T-cell (primary cell): ENCODE results near the gene KDM1B. TPM values are rescaled to one million over a fixed set of nuclear protein-coding genes. Genes with fewer than 3 reads are reported as not detected.

Source experiments
- ATAC-seq, 4 experiments: fragments of 200-7000 bp in 3 of 4; fragments of 150-1000 bp in 1 of 4; cut with Tn5 transposase; replicated peaks in 1 of 4; 1 replicate in 3 of 4; 2 replicates in 1 of 4; pipeline ENCODE4 v1.10.0; 2021; ENCODE audit warnings: moderate library complexity in 3 of 4, mild to moderate bottlenecking in 2 of 4, moderate number of reproducible peaks in 1 of 4
- CTCF ChIA-PET, 2 donors: fragments of 300-600 bp; sonication (Branson Sonifier 250); formaldehyde crosslinking; loops; one replicate each; lab custom pipeline; 2022; ENCODE audit warnings: antibody characterized with exemption in 2 of 2; lab: Charles Lee
- POLR2A ChIA-PET, 2 donors: fragments of 300-600 bp; sonication (Branson Sonifier 250); formaldehyde crosslinking; loops; one replicate each; lab custom pipeline; 2022; ENCODE audit warnings: antibody characterized with exemption in 2 of 2; lab: Charles Lee
- DNase-seq, 35 experiments: peaks; one replicate each; pipeline versions ENCODE4 v3.0.0 to v3.0.0-alpha.2; 2013 to 2023
- H3K27ac ChIP-seq: one replicate; pipeline ENCODE4 v1.5.1; 2013; ENCODE audit warnings: low read length
- H3K27me3 ChIP-seq, 2 experiments: replicated peaks in 1 of 2; 1 replicate in 1 of 2; 2 replicates in 1 of 2; pipeline versions ENCODE4 v1.6.1 to v1.7.0; 2013; ENCODE audit warnings: low read length in 1 of 2, mixed read lengths in 1 of 2; ENCODE audit not compliant: control insufficient read depth in 2 of 2, insufficient read depth in 2 of 2; ENCODE audit errors: extremely low read depth in 1 of 2
- H3K36me3 ChIP-seq, 2 donors: 1 replicate in 1 of 2; 2 replicates in 1 of 2; pipeline versions ENCODE4 v1.6.1 to v1.7.0; 2013; ENCODE audit warnings: low read length in 1 of 2; ENCODE audit not compliant: control insufficient read depth in 2 of 2, insufficient read depth in 1 of 2; ENCODE audit errors: extremely low read depth in 1 of 2
- H3K4me1 ChIP-seq, 2 experiments: 1 replicate in 1 of 2; 2 replicates in 1 of 2; pipeline versions ENCODE4 v1.6.1 to v1.7.0; 2013; ENCODE audit warnings: low read length in 2 of 2, mixed read lengths in 1 of 2; ENCODE audit not compliant: insufficient read depth in 2 of 2, control insufficient read depth in 1 of 2; ENCODE audit errors: extremely low read depth in 1 of 2
- H3K4me3 ChIP-seq, 2 donors: 1 replicate in 1 of 2; 2 replicates in 1 of 2; pipeline versions ENCODE4 v1.5.1 to v1.7.0; 2013; ENCODE audit warnings: mild to moderate bottlenecking in 2 of 2, low read length in 1 of 2, moderate library complexity in 1 of 2; ENCODE audit not compliant: control insufficient read depth in 1 of 2; ENCODE audit errors: extremely low read depth in 1 of 2
- H3K9me3 ChIP-seq: 2 replicates; pipeline ENCODE4 v1.7.0; 2013
- H3K27ac Mint-ChIP-seq, 2 donors: one replicate each; pipeline ENCODE4 v1.8.0; 2020 to 2021; ENCODE audit warnings: mild to moderate bottlenecking in 2 of 2, mixed read lengths in 2 of 2
- H3K27me3 Mint-ChIP-seq, 2 donors: one replicate each; pipeline ENCODE4 v1.8.0; 2021 to 2022; ENCODE audit warnings: mixed read lengths in 2 of 2
- H3K36me3 Mint-ChIP-seq: one replicate; pipeline ENCODE4 v1.8.0; 2021; ENCODE audit warnings: mixed read lengths
- H3K4me1 Mint-ChIP-seq, 3 donors: one replicate each; pipeline ENCODE4 v1.8.0; 2020 to 2022; ENCODE audit warnings: mixed read lengths in 3 of 3, mild to moderate bottlenecking in 1 of 3
- H3K4me3 Mint-ChIP-seq, 3 donors: one replicate each; pipeline ENCODE4 v1.8.0; 2020 to 2022; ENCODE audit warnings: mild to moderate bottlenecking in 3 of 3, mixed read lengths in 3 of 3, moderate library complexity in 3 of 3
- H3K9me3 Mint-ChIP-seq, 3 donors: one replicate each; pipeline ENCODE4 v1.8.0; 2020 to 2022; ENCODE audit warnings: mixed read lengths in 3 of 3
- WGBS: methylation state at CpG from one replicate; pipeline ENCODE4 v1.1.5; 2013; ENCODE audit warnings: missing lambda C conversion rate; ENCODE audit not compliant: insufficient coverage; 5-methylcytosine and 5-hydroxymethylcytosine counted together
- total RNA-seq, 35 experiments: library from RNA in 6 of 35; stranded (reverse) in 6 of 35; fragments of 120-200 nt in 1 of 35; gene quantifications; one replicate each; pipeline versions ENCODE4 v1.2.1 to v1.2.4 and lab custom pipeline; 2013 to 2026

KDM1B gene
- total RNA-seq, 5 donors from 2014 or later (not counting 1 experiment from before 2014, with no cell fraction given), result 9.0 to 10.7 (median 10.4) TPM

- Mint-ChIP-seq H3K4me1 (peaks cover 5 to 11% (median 9%) of the 10 kb centered on the region in 3 donors), H3K27me3 (no peaks in the 10 kb centered on the region), H3K36me3 (peaks cover 48% of the 10 kb centered on the region), H3K9me3 (no peaks in the 10 kb centered on the region), H3K27ac (no peak overlapping the region), H3K4me3 (no peak overlapping the region)
- CTCF ChIA-PET, result no interaction called here
- no peak for DNase-seq
- no peak for ATAC-seq
- POLR2A ChIA-PET, result no interaction called here
- no peaks in the 10 kb centered on the region for H3K4me1 ChIP-seq
- H3K4me3 ChIP-seq, result no peak overlapping the region
- H3K9me3 ChIP-seq, result no peaks in the 10 kb centered on the region
- H3K36me3 ChIP-seq, result peaks cover 23 to 40% of the 10 kb centered on the region in 2 donors
- WGBS, result 98% methylated on average over 7 of the region's 10 CpGs
- no peak overlapping the region for H3K27ac ChIP-seq
- H3K27me3 ChIP-seq, result no peaks in the 10 kb centered on the region
Observed at GRCh38 chr6:18136260-18136659, 19.0 kb upstream of the KDM1B start.

GRCh38 chr6:18138906-18139305, 16.3 kb upstream of the KDM1B start:
- H3K27ac ChIP-seq, result no peak overlapping the region
- Mint-ChIP-seq H3K27ac (no peak overlapping the region), H3K4me1 (peaks cover 5 to 11% (median 9%) of the 10 kb centered on the region in 3 donors), H3K9me3 (no peaks in the 10 kb centered on the region), H3K4me3 (no peak overlapping the region), H3K27me3 (no peaks in the 10 kb centered on the region), H3K36me3 (peaks cover 54% of the 10 kb centered on the region)
- no peaks in the 10 kb centered on the region for H3K9me3 ChIP-seq
- ATAC-seq, result no peak
- ChIA-PET CTCF (interaction anchor here in 1 of 2 donors (0.5 kb wide), 1 partner anchor 33 kb away, joined by 3 read pairs; no protein-coding TSS in a partner anchor), POLR2A (no interaction called here)
- no peak for DNase-seq
- no peaks in the 10 kb centered on the region for H3K4me1 ChIP-seq
- peaks cover 23 to 55% of the 10 kb centered on the region in 2 donors for H3K36me3 ChIP-seq
- WGBS, result 93% methylated on average over 2 of the region's 5 CpGs
- no peaks in the 10 kb centered on the region for H3K27me3 ChIP-seq
- no peak overlapping the region for H3K4me3 ChIP-seq

- Mint-ChIP-seq H3K9me3 (no peaks in the 10 kb centered on the region), H3K27ac (no peak overlapping the region)
Observed at GRCh38 chr6:18139935-18140621, 15.1 kb upstream of the KDM1B start.

GRCh38 chr6:18141805-18142590, 13.2 kb upstream of the KDM1B start:
- H3K4me3 ChIP-seq, result no peak overlapping the region
- H3K4me1 ChIP-seq, result no peaks in the 10 kb centered on the region
- POLR2A ChIA-PET, result no interaction called here
- Mint-ChIP-seq H3K4me1 (no peaks in the 10 kb centered on the region), H3K9me3 (no peaks in the 10 kb centered on the region), H3K27ac (no peak overlapping the region), H3K36me3 (peaks cover 49% of the 10 kb centered on the region), H3K4me3 (no peak overlapping the region), H3K27me3 (no peaks in the 10 kb centered on the region)
- DNase-seq (no peak), ATAC-seq (no peak)
- CTCF ChIA-PET, result no interaction called here
- H3K9me3 ChIP-seq, result no peaks in the 10 kb centered on the region
- H3K36me3 ChIP-seq, result peaks cover 12 to 62% of the 10 kb centered on the region in 2 donors
- no peak overlapping the region for H3K27ac ChIP-seq
- WGBS, result 95% methylated on average over 7 of the region's 13 CpGs
- H3K27me3 ChIP-seq, result no peaks in the 10 kb centered on the region

More at GRCh38 chr6:18139935-18140621, 15.1 kb upstream of the KDM1B start:
- Mint-ChIP-seq H3K36me3 (peaks cover 52% of the 10 kb centered on the region), H3K4me1 (peaks cover 1 to 4% (median 2%) of the 10 kb centered on the region in 3 donors), H3K27me3 (no peaks in the 10 kb centered on the region), H3K4me3 (no peak overlapping the region)
- ChIA-PET POLR2A (no interaction called here), CTCF (no interaction called here)
- 98% methylated on average over 4 of the region's 6 CpGs for WGBS
- DNase-seq (no peak), ATAC-seq (no peak)
- Histone ChIP-seq H3K27me3 (no peaks in the 10 kb centered on the region), H3K4me3 (no peak overlapping the region), H3K9me3 (no peaks in the 10 kb centered on the region), H3K27ac (no peak overlapping the region), H3K36me3 (peaks cover 18 to 50% of the 10 kb centered on the region in 2 donors), H3K4me1 (no peaks in the 10 kb centered on the region)

- ChIA-PET POLR2A (no interaction called here), CTCF (no interaction called here)
- H3K4me3 Mint-ChIP-seq, result no peak overlapping the region
- H3K36me3 Mint-ChIP-seq, result peaks cover 54% of the 10 kb centered on the region
- ATAC-seq, result no peak
- no peaks in the 10 kb centered on the region for H3K9me3 Mint-ChIP-seq
- 97% methylated on average over 3 of the region's 3 CpGs for WGBS
- H3K9me3 ChIP-seq, result no peaks in the 10 kb centered on the region
- H3K27ac ChIP-seq, result no peak overlapping the region
- no peaks in the 10 kb centered on the region for H3K4me1 Mint-ChIP-seq
- H3K27me3 ChIP-seq, result no peaks in the 10 kb centered on the region
- no peaks in the 10 kb centered on the region for H3K4me1 ChIP-seq
- DNase-seq, result no peak
- peaks cover 12 to 67% of the 10 kb centered on the region in 2 donors for H3K36me3 ChIP-seq
- H3K4me3 ChIP-seq, result no peak overlapping the region
- no peaks in the 10 kb centered on the region for H3K27me3 Mint-ChIP-seq
- no peak overlapping the region for H3K27ac Mint-ChIP-seq
Observed at GRCh38 chr6:18142591-18142861, 12.7 kb upstream of the KDM1B start.

- no CpG with 5 or more reads among the region's 2 CpGs for WGBS
- H3K27me3 ChIP-seq, result no peaks in the 10 kb centered on the region
- no peak overlapping the region for H3K4me3 Mint-ChIP-seq
- no peak overlapping the region for H3K27ac ChIP-seq
- ChIA-PET POLR2A (interaction anchor here in 1 of 2 donors (0.5 kb wide), 1 partner anchor 74 kb away, joined by 4 read pairs; no protein-coding TSS in a partner anchor), CTCF (no interaction called here)
- no peak for ATAC-seq
- H3K36me3 Mint-ChIP-seq, result peaks cover 47% of the 10 kb centered on the region
- H3K9me3 ChIP-seq, result no peaks in the 10 kb centered on the region
- no peaks in the 10 kb centered on the region for H3K4me1 ChIP-seq
- no peak overlapping the region for H3K27ac Mint-ChIP-seq
- H3K36me3 ChIP-seq, result peaks cover 0 to 50% of the 10 kb centered on the region in 2 donors
- H3K9me3 Mint-ChIP-seq, result no peaks in the 10 kb centered on the region
- H3K27me3 Mint-ChIP-seq, result no peaks in the 10 kb centered on the region
- no peak for DNase-seq
- peaks cover 0 to 6% (median 0%) of the 10 kb centered on the region in 3 donors for H3K4me1 Mint-ChIP-seq
- H3K4me3 ChIP-seq, result no peak overlapping the region
Observed at GRCh38 chr6:18147160-18147559, 8.1 kb upstream of the KDM1B start.
